Adrenal gland (tissue), 12 donors: ENCODE results near the gene SUV39H1. TPM values are rescaled to one million over a fixed set of nuclear protein-coding genes. Genes with fewer than 3 reads are reported as not detected.
"Not testable (repeated sequence)": the region's sequence is repeated elsewhere in the genome, so short reads cannot be mapped to it uniquely, and the experiment has no call there.

ENCODE experiments used
- DNase-seq, 7 donors: peaks; one replicate each; pipeline ENCODE4 v3.0.0-alpha.2; 2019 to 2020
- H3K27ac ChIP-seq, 5 donors: fragments of 200-600 bp; sonication (generic) in 4 of 5; 1 replicate in 3 of 5; 2 replicates in 2 of 5; pipeline versions ENCODE4 v1.5.1 to v1.8.0; 2016 to 2020; ENCODE audit warnings: mild to moderate bottlenecking in 1 of 5
- H3K27me3 ChIP-seq: fragments of 200-600 bp; 2 replicates; pipeline ENCODE4 v1.8.0; 2021
- H3K36me3 ChIP-seq, 2 donors: fragments of 200-600 bp; replicated peaks in 1 of 2; 1 replicate in 1 of 2; 2 replicates in 1 of 2; pipeline versions ENCODE4 v1.5.1 to v1.8.0; 2018 to 2022
- H3K4me1 ChIP-seq, 2 donors: fragments of 200-600 bp; replicated peaks in 1 of 2; 1 replicate in 1 of 2; 2 replicates in 1 of 2; pipeline versions ENCODE4 v1.5.1 to v1.8.0; 2018 to 2021
- H3K4me3 ChIP-seq, 4 donors: fragments of 200-600 bp; sonication (generic) in 3 of 4; one replicate each; pipeline ENCODE4 v1.5.1; 2016 to 2018
- H3K9me3 ChIP-seq, 3 donors: fragments of 200-600 bp; sonication (generic) in 1 of 3; replicated peaks in 1 of 3; 1 replicate in 2 of 3; 2 replicates in 1 of 3; pipeline versions ENCODE4 v1.5.1 to v1.8.0; 2016 to 2021
- POLR2A ChIP-seq, 2 donors: fragments of 450-650 bp; IDR thresholded peaks; one replicate each; pipeline ENCODE4 v1.6.1; 2017; ENCODE audit warnings: antibody characterized with exemption in 2 of 2, mild to moderate bottlenecking in 2 of 2, moderate library complexity in 1 of 2
- WGBS, 4 donors: extraction: QIAGEN DNeasy Blood & Tissue Kit in 2 of 4; methylation state at CpG; one replicate each; pipeline versions ENCODE4 v1.1.5 to v1.1.7; 2013 to 2017; 5-methylcytosine and 5-hydroxymethylcytosine counted together
- intact Hi-C, 2 donors: fragments of 100-400 bp; cut with DNase I; formaldehyde crosslinking; loops; one replicate each; pipeline versions ENCODE4 v1.14.1 to v1.15.0; 2022 to 2023
- polyA plus RNA-seq, 3 donors: library from polyadenylated mRNA; stranded (reverse); fragments of 200-250 nt in 2 of 3; fragments of 350-450 nt in 1 of 3; fragmentation: Illumina TruSeq in 1 of 3; extraction: RNeasy Lipid Tissue Mini Kit (QIAGEN cat#74804) in 1 of 3; gene quantifications; one replicate each; pipeline ENCODE4 v1.2.3, GENCODE V29; 2013 to 2014
- total RNA-seq, 9 donors: library from RNA; depleted of rRNA in 4 of 9; stranded (reverse); fragments of >200 nt in 4 of 9; fragments of 120-200 nt in 1 of 9; fragmentation: NEBNext Ultra II Directional in 1 of 9; extraction: Animal tissue kit (Norgen Biotek cat#: 25700) in 1 of 9; gene quantifications; one replicate each; pipeline versions ENCODE4 v1.1.0 to v1.2.4, GENCODE V29; 2013 to 2023
- TF ChIP-seq, protein P1 (sequence below), 6 experiments: fragments of 450-650 bp in 4 of 6; fragments of 200-600 bp in 2 of 6; sonication (generic) in 1 of 6; IDR thresholded peaks; 1 replicate in 5 of 6; 2 replicates in 1 of 6; pipeline versions ENCODE4 v1.5.1 to v1.8.0; 2016 to 2021; ENCODE audit warnings: antibody characterized with exemption in 6 of 6, mild to moderate bottlenecking in 2 of 6, moderate library complexity in 1 of 6
- donor health status: healthy with polysubstance abuse.
- donor health status: Bipolar disorder and iron deficiency.
- donor health status: DM: yes; HTN: yes; CAD: no.
- donor health status: DM: no; HTN: no; CAD: no.
- donor health status: DM: no; HTN: no; CAD: no.
- donor health status: DM: yes; HTN: yes; CAD: no.

SUV39H1 gene
- total and polyA plus RNA-seq, 12 donors: 2.6 to 4.4 (median 3.2) TPM

DNA sequence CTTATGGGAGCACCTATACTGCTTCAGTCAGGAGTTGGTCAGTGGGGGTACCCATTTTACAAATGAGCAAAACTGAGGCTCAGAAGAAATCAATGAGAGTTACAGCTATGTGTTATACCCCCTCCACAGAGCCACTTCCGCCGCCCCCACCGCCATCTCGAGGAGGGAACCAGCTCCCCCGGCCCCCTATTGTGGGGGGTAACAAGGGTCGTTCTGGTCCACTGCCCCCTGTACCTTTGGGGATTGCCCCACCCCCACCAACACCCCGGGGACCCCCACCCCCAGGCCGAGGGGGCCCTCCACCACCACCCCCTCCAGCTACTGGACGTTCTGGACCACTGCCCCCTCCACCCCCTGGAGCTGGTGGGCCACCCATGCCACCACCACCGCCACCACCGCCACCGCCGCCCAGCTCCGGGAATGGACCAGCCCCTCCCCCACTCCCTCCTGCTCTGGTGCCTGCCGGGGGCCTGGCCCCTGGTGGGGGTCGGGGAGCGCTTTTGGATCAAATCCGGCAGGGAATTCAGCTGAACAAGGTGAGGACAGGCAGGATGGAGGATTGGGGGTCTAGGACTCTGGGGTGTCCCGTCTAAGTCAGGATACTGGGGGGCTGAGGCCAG, 7.9 kb upstream of the SUV39H1 start:
- DNase-seq: no peak
- Histone ChIP-seq H3K4me1 (no peaks in the 10 kb centered on the region), H3K36me3 (no peaks in the 10 kb centered on the region), H3K27me3 (peaks cover 16% of the 10 kb centered on the region), H3K4me3 (no peak overlapping the region), H3K9me3 (no peaks in the 10 kb centered on the region), H3K27ac (no peak overlapping the region)
- intact Hi-C loops: no loop called here
- TF ChIP-seq POLR2A (IDR thresholded peaks at IDR 0.05): no peak
- TF ChIP-seq, protein P1, sequence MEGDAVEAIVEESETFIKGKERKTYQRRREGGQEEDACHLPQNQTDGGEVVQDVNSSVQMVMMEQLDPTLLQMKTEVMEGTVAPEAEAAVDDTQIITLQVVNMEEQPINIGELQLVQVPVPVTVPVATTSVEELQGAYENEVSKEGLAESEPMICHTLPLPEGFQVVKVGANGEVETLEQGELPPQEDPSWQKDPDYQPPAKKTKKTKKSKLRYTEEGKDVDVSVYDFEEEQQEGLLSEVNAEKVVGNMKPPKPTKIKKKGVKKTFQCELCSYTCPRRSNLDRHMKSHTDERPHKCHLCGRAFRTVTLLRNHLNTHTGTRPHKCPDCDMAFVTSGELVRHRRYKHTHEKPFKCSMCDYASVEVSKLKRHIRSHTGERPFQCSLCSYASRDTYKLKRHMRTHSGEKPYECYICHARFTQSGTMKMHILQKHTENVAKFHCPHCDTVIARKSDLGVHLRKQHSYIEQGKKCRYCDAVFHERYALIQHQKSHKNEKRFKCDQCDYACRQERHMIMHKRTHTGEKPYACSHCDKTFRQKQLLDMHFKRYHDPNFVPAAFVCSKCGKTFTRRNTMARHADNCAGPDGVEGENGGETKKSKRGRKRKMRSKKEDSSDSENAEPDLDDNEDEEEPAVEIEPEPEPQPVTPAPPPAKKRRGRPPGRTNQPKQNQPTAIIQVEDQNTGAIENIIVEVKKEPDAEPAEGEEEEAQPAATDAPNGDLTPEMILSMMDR (IDR thresholded peaks at IDR 0.05): no peak
- 40 to 72% (median 45%) methylated on average over 13 to 19 of the region's 19 CpGs; no CpG with 5 or more reads in 1 of the 4 donors for WGBS, 4 donors

DNA sequence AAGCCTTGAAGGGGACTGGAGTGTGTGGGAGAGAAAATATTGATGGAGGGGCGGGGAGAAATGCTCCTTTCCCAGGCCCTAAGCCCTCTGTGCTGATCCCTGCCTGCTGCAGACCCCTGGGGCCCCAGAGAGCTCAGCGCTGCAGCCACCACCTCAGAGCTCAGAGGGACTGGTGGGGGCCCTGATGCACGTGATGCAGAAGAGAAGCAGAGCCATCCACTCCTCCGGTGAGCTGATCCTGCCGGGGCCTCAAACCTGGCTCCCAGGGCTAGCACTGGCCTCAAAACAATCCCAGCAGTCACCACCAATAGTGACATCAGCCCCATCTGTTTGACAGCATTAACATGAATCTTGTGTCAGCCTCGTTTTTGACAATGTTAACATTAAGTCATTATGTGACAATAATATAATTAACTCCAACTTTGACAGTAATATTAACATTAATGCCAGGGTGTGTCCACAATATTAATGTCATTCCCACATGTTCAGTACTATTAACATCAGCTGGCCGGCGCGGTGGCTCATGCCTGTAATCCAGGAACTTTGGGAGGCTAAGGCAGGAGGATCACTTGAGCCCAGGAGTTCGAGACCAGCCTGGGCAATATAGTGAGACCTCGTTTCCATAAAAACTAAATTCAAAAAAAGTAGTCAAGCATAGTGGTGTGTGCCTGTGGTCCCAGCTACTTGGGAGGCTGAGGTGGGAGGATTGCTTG, 7.2 kb upstream of the SUV39H1 start:
- Histone ChIP-seq H3K27ac (no peak overlapping the region), H3K9me3 (no peaks in the 10 kb centered on the region), H3K4me1 (no peaks in the 10 kb centered on the region), H3K36me3 (no peaks in the 10 kb centered on the region), H3K27me3 (peaks cover 16% of the 10 kb centered on the region), H3K4me3 (no peak overlapping the region)
- no peak for DNase-seq
- intact Hi-C loops: no loop called here
- TF ChIP-seq, protein P1 (IDR thresholded peaks at IDR 0.05): no peak
- no peak for TF ChIP-seq POLR2A (IDR thresholded peaks at IDR 0.05)
- 56 to 63% (median 60%) methylated on average over 6 to 11 of the region's 11 CpGs for WGBS, 4 donors

DNA sequence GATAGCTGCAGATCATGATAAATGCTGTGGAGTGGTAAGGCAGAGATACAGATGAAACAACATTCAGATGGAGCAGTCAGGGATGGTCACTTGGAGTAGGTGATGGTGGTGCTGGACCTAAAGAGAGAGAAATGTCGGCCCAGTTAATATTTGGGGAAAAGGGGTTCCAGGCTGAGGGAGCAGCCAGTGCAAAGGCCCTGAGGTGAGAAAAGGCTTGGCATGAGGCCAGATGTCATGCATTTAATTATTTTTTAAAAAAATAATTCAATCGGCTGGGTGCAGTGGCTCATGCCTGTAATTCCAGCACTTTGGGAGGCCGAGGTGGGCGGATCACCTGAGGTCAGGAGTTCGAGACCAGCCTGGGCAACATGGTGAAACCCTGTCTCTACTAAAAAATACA, 4.8 kb upstream of the SUV39H1 start:
- peaks cover 11% of the 10 kb centered on the region for H3K27me3 ChIP-seq
- H3K4me1 ChIP-seq, intact Hi-C loops, H3K36me3 ChIP-seq, H3K4me3 ChIP-seq, H3K9me3 ChIP-seq, DNase-seq, H3K27ac ChIP-seq: not testable (repeated sequence)
- WGBS, 4 donors: 61 to 81% (median 75%) methylated on average over 4 to 5 of the region's 5 CpGs

DNA sequence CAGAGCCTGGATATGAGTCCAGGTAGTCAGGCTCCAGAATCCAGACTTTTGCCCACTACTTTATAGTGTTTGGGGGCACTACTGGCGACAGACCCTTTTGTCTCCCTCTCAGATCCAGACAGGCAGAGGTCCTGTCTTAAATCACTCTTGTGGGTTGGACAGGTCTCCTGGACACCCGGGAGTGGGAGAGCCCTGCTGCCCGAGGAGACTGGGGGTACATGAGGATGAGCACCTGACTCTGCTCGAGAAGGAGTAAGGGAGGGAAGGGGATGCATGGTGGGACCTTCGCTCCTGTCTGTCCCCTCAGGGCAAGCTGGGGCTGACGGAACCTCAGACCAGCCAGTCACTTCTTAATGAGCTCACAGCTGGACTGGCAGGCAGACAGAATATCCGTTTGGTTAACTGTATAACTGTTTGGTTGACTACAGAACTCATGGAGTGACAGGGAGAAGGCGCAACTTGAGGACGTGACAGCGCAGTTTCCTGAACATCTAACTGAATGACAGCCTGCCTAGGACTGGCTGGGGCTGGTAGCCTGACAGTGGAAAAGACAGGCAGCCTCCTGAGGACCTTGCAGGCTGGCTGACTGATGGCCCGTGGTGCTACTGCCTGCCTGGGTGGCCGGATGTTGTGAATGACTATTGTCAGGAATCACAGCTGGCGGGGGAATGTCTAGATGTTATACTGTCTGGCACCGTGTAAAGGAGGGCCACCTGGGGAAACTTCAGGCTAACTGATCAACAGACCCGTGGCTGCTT, 1.6 kb upstream of the SUV39H1 start:
- no peak overlapping the region for H3K4me3 ChIP-seq
- H3K27ac ChIP-seq: peak overlapping the region in 2 of 5 donors; percentile 84 to 95
- intact Hi-C loops: no loop called here
- no peaks in the 10 kb centered on the region for H3K4me1 ChIP-seq
- peaks cover 11% of the 10 kb centered on the region for H3K27me3 ChIP-seq
- DNase-seq: no peak
- no peaks in the 10 kb centered on the region for H3K9me3 ChIP-seq
- H3K36me3 ChIP-seq: no peaks in the 10 kb centered on the region
- 33 to 57% (median 47%) methylated on average over 8 to 15 of the region's 15 CpGs for WGBS, 4 donors
- TF ChIP-seq, protein P1 (IDR thresholded peaks at IDR 0.05): no peak
- TF ChIP-seq POLR2A (IDR thresholded peaks at IDR 0.05): no peak
